ENCODE results near the gene ARL4A. TPM values are rescaled to one million over a fixed set of nuclear protein-coding genes. Genes with fewer than 3 reads are reported as not detected.
"Not testable (repeated sequence)": the region's sequence is repeated elsewhere in the genome, so short reads cannot be mapped to it uniquely, and the experiment has no call there.

The ARL4A gene
- polyA plus RNA-seq, 2 donors: 29.3 to 43.0 TPM

DNA sequence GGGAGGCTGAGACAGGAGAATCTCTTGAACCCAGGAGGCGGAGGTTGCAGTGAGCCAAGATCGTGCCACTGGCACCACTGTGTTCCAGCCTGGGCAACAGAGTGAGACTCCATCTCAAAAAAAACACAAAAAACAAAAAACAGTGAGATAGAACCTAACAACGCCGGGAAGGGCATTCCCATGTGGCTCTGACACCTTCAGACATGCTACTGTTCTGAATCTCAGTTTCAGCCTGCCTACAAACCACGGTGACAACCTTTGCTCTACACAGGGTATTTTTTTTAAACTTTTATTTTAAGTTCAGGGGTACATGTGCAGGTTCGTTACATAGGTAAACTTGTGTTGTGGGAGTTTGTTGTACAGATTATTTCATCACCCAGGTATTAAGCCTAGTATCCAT lies 42.2 kb upstream of the ARL4A start:
- not testable (repeated sequence) for H3K27me3 ChIP-seq (ENCODE audit: control insufficient read depth in 1 of 2, insufficient read depth in 2 of 2, low read length in 2 of 2); H3K36me3 ChIP-seq (ENCODE audit: control insufficient read depth in 2 of 2, insufficient read depth in 2 of 2, low read length in 1 of 2); H3K27ac ChIP-seq (ENCODE audit: low read depth in 2 of 2, low read length in 1 of 2); H3K9me3 ChIP-seq (ENCODE audit: control insufficient read depth in 2 of 2, insufficient read depth in 1 of 2, low read depth in 1 of 2, low read length in 1 of 2); H3K4me1 ChIP-seq (ENCODE audit: control insufficient read depth in 2 of 2, insufficient read depth in 2 of 2, low read length in 1 of 2); H3K4me3 ChIP-seq (ENCODE audit: low read depth in 1 of 2, low read length in 2 of 2)
- WGBS, 2 donors: 74 to 76% methylated on average over 6 of the region's 6 CpGs

DNA sequence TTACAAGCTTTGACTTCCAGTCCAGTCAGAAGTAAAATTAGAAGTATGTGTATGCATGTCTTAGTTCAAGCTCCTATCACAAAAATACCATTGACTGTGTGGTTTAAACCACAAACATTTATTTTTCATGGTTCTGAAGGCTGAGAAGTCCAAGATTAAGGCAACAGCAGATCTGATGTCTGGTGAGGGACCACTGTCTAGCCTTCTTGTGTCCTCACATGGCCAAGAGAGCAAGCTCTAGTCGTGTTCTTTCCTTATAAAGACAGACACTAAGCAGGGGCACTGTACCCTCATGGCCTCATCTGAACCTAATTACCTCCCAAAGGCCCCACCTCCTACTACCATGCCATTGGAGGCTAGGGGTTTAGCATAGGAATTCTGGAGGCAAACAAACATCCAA lies 41.3 kb upstream of the ARL4A start:
- Histone ChIP-seq H3K27ac (ENCODE audit: low read depth in 2 of 2, low read length in 1 of 2) (no peak overlapping the region), H3K36me3 (ENCODE audit: control insufficient read depth in 2 of 2, insufficient read depth in 2 of 2, low read length in 1 of 2) (no peaks in the 10 kb centered on the region), H3K4me3 (ENCODE audit: low read depth in 1 of 2, low read length in 2 of 2) (no peak overlapping the region), H3K9me3 (ENCODE audit: control insufficient read depth in 2 of 2, insufficient read depth in 1 of 2, low read depth in 1 of 2, low read length in 1 of 2) (no peaks in the 10 kb centered on the region), H3K27me3 (ENCODE audit: control insufficient read depth in 1 of 2, insufficient read depth in 2 of 2, low read length in 2 of 2) (no peaks in the 10 kb centered on the region), H3K4me1 (ENCODE audit: control insufficient read depth in 2 of 2, insufficient read depth in 2 of 2, low read length in 1 of 2) (no peaks in the 10 kb centered on the region)
- WGBS, 2 donors: 61 to 78% methylated on average over 1 of the region's 1 CpG

DNA sequence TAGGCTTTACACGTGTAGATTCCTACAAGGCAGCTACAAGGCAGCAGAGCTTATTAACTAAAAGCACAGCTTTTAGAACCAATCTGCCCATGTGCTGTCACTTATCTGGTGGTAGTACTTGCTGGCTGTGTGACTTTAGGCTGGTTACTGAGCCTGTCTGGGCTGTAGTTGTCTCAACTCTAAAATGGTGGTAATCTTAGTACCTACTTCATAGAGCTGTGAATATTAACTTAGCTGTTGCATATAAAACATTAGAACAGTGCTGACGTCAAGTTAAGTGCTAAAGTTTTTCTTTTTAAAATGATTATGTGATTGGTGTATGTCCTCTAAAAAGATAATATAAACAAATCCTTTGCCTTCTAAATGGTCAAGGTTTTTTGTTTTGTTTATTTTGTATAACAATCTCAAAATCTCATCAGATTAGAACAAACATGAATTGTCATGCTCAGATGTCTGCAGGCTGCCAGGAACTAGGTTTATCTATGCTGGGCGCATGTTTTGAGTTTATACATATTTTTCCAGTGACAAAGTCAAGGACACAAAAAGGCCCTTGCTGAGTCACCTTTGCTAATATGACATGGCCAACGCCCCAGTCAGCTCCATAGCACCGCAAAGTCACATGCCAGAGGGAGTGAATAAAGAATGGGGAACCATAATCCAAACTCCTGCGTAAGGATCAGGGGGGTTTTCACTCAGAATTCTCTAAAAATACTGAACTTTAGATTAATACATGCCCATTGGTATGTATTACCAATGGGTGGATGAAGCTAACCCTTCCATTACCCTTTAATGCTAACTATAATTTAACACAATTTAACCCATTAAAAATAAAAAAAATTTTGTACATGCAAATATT lies 39.8 kb upstream of the ARL4A start:
- Histone ChIP-seq H3K36me3 (ENCODE audit: control insufficient read depth in 2 of 2, insufficient read depth in 2 of 2, low read length in 1 of 2) (no peaks in the 10 kb centered on the region), H3K9me3 (ENCODE audit: control insufficient read depth in 2 of 2, insufficient read depth in 1 of 2, low read depth in 1 of 2, low read length in 1 of 2) (no peaks in the 10 kb centered on the region), H3K27me3 (ENCODE audit: control insufficient read depth in 1 of 2, insufficient read depth in 2 of 2, low read length in 2 of 2) (no peaks in the 10 kb centered on the region), H3K4me1 (ENCODE audit: control insufficient read depth in 2 of 2, insufficient read depth in 2 of 2, low read length in 1 of 2) (no peaks in the 10 kb centered on the region), H3K27ac (ENCODE audit: low read depth in 2 of 2, low read length in 1 of 2) (peak overlapping the region in 1 of 2 donors; percentile 63), H3K4me3 (ENCODE audit: low read depth in 1 of 2, low read length in 2 of 2) (no peak overlapping the region)
- WGBS, 2 donors: 55 to 56% methylated on average over 6 of the region's 6 CpGs

DNA sequence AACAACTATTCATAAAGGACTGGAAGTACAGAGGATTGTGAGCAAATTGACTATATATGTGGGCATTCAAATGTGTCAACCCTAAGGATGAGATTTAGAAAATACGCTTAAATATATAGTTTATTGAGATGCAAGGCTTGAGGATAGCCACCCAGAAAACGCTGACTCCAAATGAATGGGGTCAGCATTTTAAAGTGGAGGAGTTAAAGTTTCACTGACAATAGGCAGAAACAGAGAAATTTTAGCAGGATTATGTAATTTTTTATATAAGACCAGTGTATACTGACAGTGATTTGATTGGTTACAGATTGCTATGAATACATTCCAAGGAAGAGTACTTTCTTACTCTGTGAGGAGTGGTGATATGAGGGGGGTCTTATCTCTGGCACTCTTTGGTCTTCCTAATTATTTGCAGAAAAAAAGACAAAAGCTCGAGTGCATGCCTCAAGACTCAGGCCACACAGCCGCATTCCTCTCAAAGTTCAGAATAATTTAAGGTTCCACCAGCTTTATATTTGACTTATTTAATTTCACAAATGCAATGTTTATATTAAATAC lies 38.6 kb upstream of the ARL4A start:
- no peak overlapping the region for H3K4me3 ChIP-seq (ENCODE audit: low read depth in 1 of 2, low read length in 2 of 2)
- H3K36me3 ChIP-seq (ENCODE audit: control insufficient read depth in 2 of 2, insufficient read depth in 2 of 2, low read length in 1 of 2): no peaks in the 10 kb centered on the region
- H3K9me3 ChIP-seq (ENCODE audit: control insufficient read depth in 2 of 2, insufficient read depth in 1 of 2, low read depth in 1 of 2, low read length in 1 of 2): no peaks in the 10 kb centered on the region
- 79 to 82% methylated on average over 4 of the region's 4 CpGs for WGBS, 2 donors
- H3K4me1 ChIP-seq (ENCODE audit: control insufficient read depth in 2 of 2, insufficient read depth in 2 of 2, low read length in 1 of 2): no peaks in the 10 kb centered on the region
- no peaks in the 10 kb centered on the region for H3K27me3 ChIP-seq (ENCODE audit: control insufficient read depth in 1 of 2, insufficient read depth in 2 of 2, low read length in 2 of 2)
- no peak overlapping the region for H3K27ac ChIP-seq (ENCODE audit: low read depth in 2 of 2, low read length in 1 of 2)

DNA sequence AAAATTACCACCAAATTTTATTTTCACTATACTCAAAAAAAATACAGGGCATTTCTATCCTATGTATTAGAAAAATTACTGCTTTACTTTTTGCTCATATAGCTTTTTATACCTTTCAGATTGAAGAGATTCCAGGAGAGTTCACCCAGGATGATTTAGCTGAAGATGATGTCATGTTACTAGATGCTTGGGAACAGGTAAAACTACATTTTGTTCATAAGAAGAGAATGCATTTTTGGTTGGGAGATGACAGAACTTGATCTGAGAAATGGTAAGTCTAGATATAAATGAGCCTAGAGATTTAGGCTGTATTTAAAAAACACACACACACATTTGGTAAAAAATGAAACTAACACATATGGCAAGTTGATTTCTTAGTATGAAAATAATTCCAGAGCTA lies 38.1 kb upstream of the ARL4A start:
- Histone ChIP-seq H3K36me3 (ENCODE audit: control insufficient read depth in 2 of 2, insufficient read depth in 2 of 2, low read length in 1 of 2) (no peaks in the 10 kb centered on the region), H3K9me3 (ENCODE audit: control insufficient read depth in 2 of 2, insufficient read depth in 1 of 2, low read depth in 1 of 2, low read length in 1 of 2) (no peaks in the 10 kb centered on the region), H3K4me3 (ENCODE audit: low read depth in 1 of 2, low read length in 2 of 2) (no peak overlapping the region), H3K27me3 (ENCODE audit: control insufficient read depth in 1 of 2, insufficient read depth in 2 of 2, low read length in 2 of 2) (no peaks in the 10 kb centered on the region), H3K27ac (ENCODE audit: low read depth in 2 of 2, low read length in 1 of 2) (no peak overlapping the region), H3K4me1 (ENCODE audit: control insufficient read depth in 2 of 2, insufficient read depth in 2 of 2, low read length in 1 of 2) (no peaks in the 10 kb centered on the region)

DNA sequence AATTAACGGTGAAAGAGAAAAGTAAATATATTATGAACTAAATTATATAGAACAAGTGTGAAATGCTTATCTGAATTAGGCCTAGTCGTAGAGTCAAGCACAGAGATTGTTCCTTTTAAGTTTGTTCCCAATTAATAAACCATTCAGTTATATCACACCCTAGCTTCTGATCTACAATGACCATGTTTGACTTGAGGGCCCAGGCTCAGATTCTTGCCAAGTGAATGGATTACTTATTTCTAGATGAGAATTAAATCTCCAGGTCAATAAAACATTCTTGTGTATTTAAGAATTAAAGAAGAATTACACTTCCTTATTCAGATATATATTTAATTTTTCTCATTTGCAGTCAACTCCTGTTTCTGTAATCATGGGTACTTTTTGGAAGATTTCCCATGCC lies 37.4 kb upstream of the ARL4A start:
- Histone ChIP-seq H3K4me1 (ENCODE audit: control insufficient read depth in 2 of 2, insufficient read depth in 2 of 2, low read length in 1 of 2) (no peaks in the 10 kb centered on the region), H3K9me3 (ENCODE audit: control insufficient read depth in 2 of 2, insufficient read depth in 1 of 2, low read depth in 1 of 2, low read length in 1 of 2) (no peaks in the 10 kb centered on the region), H3K36me3 (ENCODE audit: control insufficient read depth in 2 of 2, insufficient read depth in 2 of 2, low read length in 1 of 2) (no peaks in the 10 kb centered on the region), H3K27ac (ENCODE audit: low read depth in 2 of 2, low read length in 1 of 2) (no peak overlapping the region), H3K27me3 (ENCODE audit: control insufficient read depth in 1 of 2, insufficient read depth in 2 of 2, low read length in 2 of 2) (no peaks in the 10 kb centered on the region), H3K4me3 (ENCODE audit: low read depth in 1 of 2, low read length in 2 of 2) (no peak overlapping the region)
- 61 to 62% methylated on average over 2 of the region's 2 CpGs for WGBS, 2 donors

DNA sequence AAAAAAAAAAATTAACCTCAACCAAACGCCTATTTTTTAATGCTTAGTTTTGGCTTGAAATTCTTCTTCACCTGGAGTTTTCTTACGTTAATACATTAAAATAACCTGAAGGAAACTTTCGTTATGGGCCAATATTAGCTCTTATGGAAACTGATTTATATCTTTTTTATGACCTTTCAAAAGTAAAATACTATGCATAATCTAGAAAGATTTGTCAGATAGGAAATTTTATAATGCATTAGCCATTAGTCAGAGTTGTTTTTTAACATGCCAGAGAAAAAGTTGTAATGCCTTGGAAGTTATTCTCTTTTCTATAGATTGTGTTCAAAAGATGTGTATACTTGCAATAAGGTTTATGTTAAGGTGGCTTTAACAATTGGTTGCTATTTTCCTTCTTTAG lies 34.3 kb upstream of the ARL4A start:
- Histone ChIP-seq H3K27ac (ENCODE audit: low read depth in 2 of 2, low read length in 1 of 2) (no peak overlapping the region), H3K4me1 (ENCODE audit: control insufficient read depth in 2 of 2, insufficient read depth in 2 of 2, low read length in 1 of 2) (no peaks in the 10 kb centered on the region), H3K4me3 (ENCODE audit: low read depth in 1 of 2, low read length in 2 of 2) (no peak overlapping the region), H3K36me3 (ENCODE audit: control insufficient read depth in 2 of 2, insufficient read depth in 2 of 2, low read length in 1 of 2) (no peaks in the 10 kb centered on the region), H3K9me3 (ENCODE audit: control insufficient read depth in 2 of 2, insufficient read depth in 1 of 2, low read depth in 1 of 2, low read length in 1 of 2) (no peaks in the 10 kb centered on the region), H3K27me3 (ENCODE audit: control insufficient read depth in 1 of 2, insufficient read depth in 2 of 2, low read length in 2 of 2) (no peaks in the 10 kb centered on the region)
- 72 to 76% methylated on average over 3 of the region's 3 CpGs for WGBS, 2 donors

DNA sequence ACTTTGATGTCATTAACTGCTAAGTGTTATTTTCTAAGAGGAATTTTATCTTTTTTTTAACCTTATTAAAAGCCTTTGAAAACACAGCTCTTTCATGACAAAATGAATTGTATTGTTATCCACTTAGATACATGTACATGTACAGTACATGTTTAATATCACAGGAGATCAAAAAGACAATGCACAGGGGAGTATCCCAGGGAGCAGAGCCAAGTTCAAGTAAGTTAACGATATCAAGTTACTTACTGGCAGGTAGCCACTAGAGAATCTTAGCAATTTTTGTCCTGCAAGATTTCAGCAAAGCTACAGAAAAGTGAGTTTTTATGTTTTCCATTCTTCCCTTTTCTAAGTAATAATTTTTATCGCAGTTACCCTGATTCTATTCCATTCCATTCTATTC lies 33.9 kb upstream of the ARL4A start:
- Histone ChIP-seq H3K36me3 (ENCODE audit: control insufficient read depth in 2 of 2, insufficient read depth in 2 of 2, low read length in 1 of 2) (no peaks in the 10 kb centered on the region), H3K4me3 (ENCODE audit: low read depth in 1 of 2, low read length in 2 of 2) (no peak overlapping the region)
- WGBS, 2 donors: 63 to 64% methylated on average over 2 of the region's 2 CpGs

DNA sequence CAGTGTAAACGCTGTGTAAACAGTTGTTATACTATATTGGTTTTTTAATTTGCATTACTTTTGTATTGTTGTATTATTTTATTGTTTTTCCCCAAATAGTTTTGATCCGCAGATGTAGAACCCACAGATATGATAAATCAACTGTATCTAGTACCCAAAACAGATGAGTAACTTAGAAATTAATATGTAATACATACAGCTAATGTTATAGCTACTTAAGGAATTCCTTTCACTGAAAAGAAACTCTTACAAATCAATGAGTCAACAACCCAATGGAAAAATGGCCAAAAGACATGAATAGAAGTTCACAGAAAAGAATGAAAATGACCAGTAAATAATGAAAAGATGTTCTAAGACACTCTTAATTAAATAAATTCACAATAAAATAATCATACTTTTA lies 32.3 kb upstream of the ARL4A start:
- Histone ChIP-seq H3K9me3 (ENCODE audit: control insufficient read depth in 2 of 2, insufficient read depth in 1 of 2, low read depth in 1 of 2, low read length in 1 of 2) (no peaks in the 10 kb centered on the region), H3K27ac (ENCODE audit: low read depth in 2 of 2, low read length in 1 of 2) (no peak overlapping the region), H3K4me1 (ENCODE audit: control insufficient read depth in 2 of 2, insufficient read depth in 2 of 2, low read length in 1 of 2) (no peaks in the 10 kb centered on the region), H3K36me3 (ENCODE audit: control insufficient read depth in 2 of 2, insufficient read depth in 2 of 2, low read length in 1 of 2) (no peaks in the 10 kb centered on the region), H3K27me3 (ENCODE audit: control insufficient read depth in 1 of 2, insufficient read depth in 2 of 2, low read length in 2 of 2) (no peaks in the 10 kb centered on the region), H3K4me3 (ENCODE audit: low read depth in 1 of 2, low read length in 2 of 2) (no peak overlapping the region)
- 98% methylated on average over 2 of the region's 2 CpGs for WGBS, 2 donors

More for the DNA sequence above, 33.9 kb upstream of the ARL4A start:
- H3K9me3 ChIP-seq (ENCODE audit: control insufficient read depth in 2 of 2, insufficient read depth in 1 of 2, low read depth in 1 of 2, low read length in 1 of 2): no peaks in the 10 kb centered on the region
- no peak overlapping the region for H3K27ac ChIP-seq (ENCODE audit: low read depth in 2 of 2, low read length in 1 of 2)
- H3K4me1 ChIP-seq (ENCODE audit: control insufficient read depth in 2 of 2, insufficient read depth in 2 of 2, low read length in 1 of 2): no peaks in the 10 kb centered on the region
- no peaks in the 10 kb centered on the region for H3K27me3 ChIP-seq (ENCODE audit: control insufficient read depth in 1 of 2, insufficient read depth in 2 of 2, low read length in 2 of 2)

DNA sequence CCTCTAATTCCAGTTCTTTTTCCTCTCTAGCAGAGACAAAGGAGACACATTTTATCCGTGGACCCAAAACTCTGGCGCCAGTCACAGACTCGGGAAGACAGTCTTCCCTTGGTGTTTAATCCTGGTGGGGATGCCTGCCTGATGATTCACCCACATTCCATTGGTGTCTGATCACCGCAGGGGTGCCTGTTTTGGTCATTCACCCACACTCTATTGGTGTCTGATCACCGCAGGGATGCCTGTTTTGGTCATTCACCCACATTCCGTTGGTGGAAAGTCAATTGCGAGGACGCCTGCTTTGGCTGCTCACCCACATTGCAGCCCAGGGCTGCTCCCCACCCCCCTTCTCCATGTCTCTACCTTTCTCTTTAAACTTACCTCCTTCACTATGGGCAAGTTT lies 27.0 kb upstream of the ARL4A start:
- not testable (repeated sequence) for H3K27ac ChIP-seq (ENCODE audit: low read depth in 2 of 2, low read length in 1 of 2); H3K27me3 ChIP-seq (ENCODE audit: control insufficient read depth in 1 of 2, insufficient read depth in 2 of 2, low read length in 2 of 2); H3K9me3 ChIP-seq (ENCODE audit: control insufficient read depth in 2 of 2, insufficient read depth in 1 of 2, low read depth in 1 of 2, low read length in 1 of 2); H3K4me3 ChIP-seq (ENCODE audit: low read depth in 1 of 2, low read length in 2 of 2); H3K4me1 ChIP-seq (ENCODE audit: control insufficient read depth in 2 of 2, insufficient read depth in 2 of 2, low read length in 1 of 2); H3K36me3 ChIP-seq (ENCODE audit: control insufficient read depth in 2 of 2, insufficient read depth in 2 of 2, low read length in 1 of 2)
- WGBS, 2 donors: 46 to 54% methylated on average over 8 of the region's 8 CpGs
